ENCODE results near the gene SRPRB.

SRPRB gene

GRCh38 chr3:133775835-133776234 lies 29.8 kb upstream of the SRPRB start:
- Histone ChIP-seq H2BK120ac (ENCODE audit: low read depth, low read length) (no peak overlapping the region), H2BK12ac (ENCODE audit: low read length) (no peak overlapping the region), H3K4me3 (ENCODE audit: low read length in 2 of 2) (no peak overlapping the region), H3K4me2 (ENCODE audit: insufficient read depth, low read length, poor library complexity, severe bottlenecking) (no peak overlapping the region), H3K27me3 (ENCODE audit: control insufficient read depth in 3 of 3, insufficient read depth in 3 of 3, low read depth in 1 of 3, low read length in 3 of 3) (peaks cover 0 to 8% (median 0%) of the 10 kb centered on the region in 3 experiments), H3K23ac (ENCODE audit: low read depth, low read length, poor library complexity) (no peak overlapping the region), H4K91ac (ENCODE audit: low read depth, low read length, poor library complexity) (no peak overlapping the region), H3K4me1 (ENCODE audit: control insufficient read depth in 2 of 2, insufficient read depth in 1 of 2, low read depth in 1 of 2, low read length in 2 of 2) (no peaks in the 10 kb centered on the region), H2AK5ac (ENCODE audit: low read depth, low read length) (no peak overlapping the region), H3K14ac (ENCODE audit: low read length) (no peak overlapping the region), H2AFZ (ENCODE audit: low read length) (no peak overlapping the region), H3K27ac (replicated peaks; ENCODE audit: low read length) (no peak overlapping the region), H3K36me3 (replicated peaks in 1 of 2; ENCODE audit: control insufficient read depth in 2 of 2, insufficient read depth in 2 of 2, low read length in 2 of 2) (no peaks in the 10 kb centered on the region), H4K8ac (ENCODE audit: low read depth, low read length) (no peak overlapping the region), H3K9ac (ENCODE audit: low read depth, low read length, poor library complexity) (no peak overlapping the region), H3K79me1 (ENCODE audit: low read depth, low read length) (no peaks in the 10 kb centered on the region), H3K18ac (ENCODE audit: low read length) (no peak overlapping the region), H2BK5ac (ENCODE audit: low read length) (no peak overlapping the region), H3K9me3 (replicated peaks in 1 of 2; ENCODE audit: control insufficient read depth in 2 of 2, insufficient read depth in 1 of 2, low read depth in 1 of 2, low read length in 2 of 2) (no peaks in the 10 kb centered on the region), H3K4ac (ENCODE audit: low read length) (no peak overlapping the region), H2BK15ac (ENCODE audit: low read length) (no peak overlapping the region)
- no peak for DNase-seq (ENCODE audit: low spot score)
- no CpG with 5 or more reads among the region's 5 CpGs for WGBS, 2 donors (ENCODE audit: extremely low coverage in 2 of 2, insufficient read length in 2 of 2, insufficient replicate concordance in 1 of 2)

GRCh38 chr3:133776794-133777438 lies 28.7 kb upstream of the SRPRB start:
- H2BK5ac ChIP-seq (ENCODE audit: low read length), result no peak overlapping the region
- no peak overlapping the region for H2BK120ac ChIP-seq (ENCODE audit: low read depth, low read length)
- DNase-seq (ENCODE audit: low spot score), result no peak
- H4K8ac ChIP-seq (ENCODE audit: low read depth, low read length), result no peak overlapping the region
- no peak overlapping the region for H2AK5ac ChIP-seq (ENCODE audit: low read depth, low read length)
- H3K4me3 ChIP-seq (ENCODE audit: low read length in 2 of 2), result no peak overlapping the region
- H3K9ac ChIP-seq (ENCODE audit: low read depth, low read length, poor library complexity), result no peak overlapping the region
- no peak overlapping the region for H2BK15ac ChIP-seq (ENCODE audit: low read length)
- no peaks in the 10 kb centered on the region for H3K9me3 ChIP-seq (replicated peaks in 1 of 2; ENCODE audit: control insufficient read depth in 2 of 2, insufficient read depth in 1 of 2, low read depth in 1 of 2, low read length in 2 of 2)
- no peak overlapping the region for H3K27ac ChIP-seq (replicated peaks; ENCODE audit: low read length)
- no peak overlapping the region for H3K23ac ChIP-seq (ENCODE audit: low read depth, low read length, poor library complexity)
- H3K4me1 ChIP-seq (ENCODE audit: control insufficient read depth in 2 of 2, insufficient read depth in 1 of 2, low read depth in 1 of 2, low read length in 2 of 2), result no peaks in the 10 kb centered on the region
- H3K27me3 ChIP-seq (ENCODE audit: control insufficient read depth in 3 of 3, insufficient read depth in 3 of 3, low read depth in 1 of 3, low read length in 3 of 3), result peaks cover 0 to 11% (median 0%) of the 10 kb centered on the region in 3 experiments
- no peak overlapping the region for H2AFZ ChIP-seq (ENCODE audit: low read length)
- WGBS, 2 donors (ENCODE audit: extremely low coverage in 2 of 2, insufficient read length in 2 of 2, insufficient replicate concordance in 1 of 2), result no CpG with 5 or more reads among the region's 7 CpGs
- no peaks in the 10 kb centered on the region for H3K36me3 ChIP-seq (replicated peaks in 1 of 2; ENCODE audit: control insufficient read depth in 2 of 2, insufficient read depth in 2 of 2, low read length in 2 of 2)
- H3K4ac ChIP-seq (ENCODE audit: low read length), result no peak overlapping the region
- no peak overlapping the region for H3K4me2 ChIP-seq (ENCODE audit: insufficient read depth, low read length, poor library complexity, severe bottlenecking)
- no peak overlapping the region for H3K14ac ChIP-seq (ENCODE audit: low read length)
- no peaks in the 10 kb centered on the region for H3K79me1 ChIP-seq (ENCODE audit: low read depth, low read length)
- no peak overlapping the region for H3K18ac ChIP-seq (ENCODE audit: low read length)
- H2BK12ac ChIP-seq (ENCODE audit: low read length), result no peak overlapping the region
- H4K91ac ChIP-seq (ENCODE audit: low read depth, low read length, poor library complexity), result no peak overlapping the region

GRCh38 chr3:133777807-133778568 lies 27.6 kb upstream of the SRPRB start:
- Histone ChIP-seq H3K9ac (ENCODE audit: low read depth, low read length, poor library complexity) (no peak overlapping the region), H2BK12ac (ENCODE audit: low read length) (no peak overlapping the region), H3K9me3 (replicated peaks in 1 of 2; ENCODE audit: control insufficient read depth in 2 of 2, insufficient read depth in 1 of 2, low read depth in 1 of 2, low read length in 2 of 2) (no peaks in the 10 kb centered on the region), H3K4ac (ENCODE audit: low read length) (no peak overlapping the region), H3K27ac (replicated peaks; ENCODE audit: low read length) (no peak overlapping the region), H3K79me1 (ENCODE audit: low read depth, low read length) (no peaks in the 10 kb centered on the region), H2AFZ (ENCODE audit: low read length) (no peak overlapping the region), H3K23ac (ENCODE audit: low read depth, low read length, poor library complexity) (no peak overlapping the region), H3K14ac (ENCODE audit: low read length) (no peak overlapping the region), H2BK5ac (ENCODE audit: low read length) (no peak overlapping the region), H3K27me3 (ENCODE audit: control insufficient read depth in 3 of 3, insufficient read depth in 3 of 3, low read depth in 1 of 3, low read length in 3 of 3) (peaks cover 0 to 16% (median 0%) of the 10 kb centered on the region in 3 experiments), H4K8ac (ENCODE audit: low read depth, low read length) (no peak overlapping the region), H2BK120ac (ENCODE audit: low read depth, low read length) (no peak overlapping the region), H3K4me3 (ENCODE audit: low read length in 2 of 2) (no peak overlapping the region), H2BK15ac (ENCODE audit: low read length) (no peak overlapping the region), H3K4me2 (ENCODE audit: insufficient read depth, low read length, poor library complexity, severe bottlenecking) (no peak overlapping the region), H3K18ac (ENCODE audit: low read length) (no peak overlapping the region), H3K36me3 (replicated peaks in 1 of 2; ENCODE audit: control insufficient read depth in 2 of 2, insufficient read depth in 2 of 2, low read length in 2 of 2) (no peaks in the 10 kb centered on the region), H4K91ac (ENCODE audit: low read depth, low read length, poor library complexity) (no peak overlapping the region), H3K4me1 (ENCODE audit: control insufficient read depth in 2 of 2, insufficient read depth in 1 of 2, low read depth in 1 of 2, low read length in 2 of 2) (no peaks in the 10 kb centered on the region), H2AK5ac (ENCODE audit: low read depth, low read length) (no peak overlapping the region)
- no peak for DNase-seq (ENCODE audit: low spot score)
- no CpG with 5 or more reads among the region's 8 CpGs for WGBS, 2 donors (ENCODE audit: extremely low coverage in 2 of 2, insufficient read length in 2 of 2, insufficient replicate concordance in 1 of 2)

- no CpG with 5 or more reads among the region's 4 CpGs for WGBS, 2 donors (ENCODE audit: extremely low coverage in 2 of 2, insufficient read length in 2 of 2, insufficient replicate concordance in 1 of 2)
- H3K4me3 ChIP-seq (ENCODE audit: low read length in 2 of 2), result no peak overlapping the region
- no peaks in the 10 kb centered on the region for H3K4me1 ChIP-seq (ENCODE audit: control insufficient read depth in 2 of 2, insufficient read depth in 1 of 2, low read depth in 1 of 2, low read length in 2 of 2)
- no peak overlapping the region for H3K23ac ChIP-seq (ENCODE audit: low read depth, low read length, poor library complexity)
- no peak overlapping the region for H2BK15ac ChIP-seq (ENCODE audit: low read length)
- H2BK120ac ChIP-seq (ENCODE audit: low read depth, low read length), result no peak overlapping the region
- H3K9ac ChIP-seq (ENCODE audit: low read depth, low read length, poor library complexity), result no peak overlapping the region
- H2AFZ ChIP-seq (ENCODE audit: low read length), result no peak overlapping the region
- no peak overlapping the region for H2AK5ac ChIP-seq (ENCODE audit: low read depth, low read length)
- H3K18ac ChIP-seq (ENCODE audit: low read length), result no peak overlapping the region
- no peaks in the 10 kb centered on the region for H3K36me3 ChIP-seq (replicated peaks in 1 of 2; ENCODE audit: control insufficient read depth in 2 of 2, insufficient read depth in 2 of 2, low read length in 2 of 2)
- H3K27me3 ChIP-seq (ENCODE audit: control insufficient read depth in 3 of 3, insufficient read depth in 3 of 3, low read depth in 1 of 3, low read length in 3 of 3), result peaks cover 0 to 17% (median 0%) of the 10 kb centered on the region in 3 experiments
- no peak for DNase-seq (ENCODE audit: low spot score)
- no peaks in the 10 kb centered on the region for H3K79me1 ChIP-seq (ENCODE audit: low read depth, low read length)
- no peak overlapping the region for H4K8ac ChIP-seq (ENCODE audit: low read depth, low read length)
- no peak overlapping the region for H4K91ac ChIP-seq (ENCODE audit: low read depth, low read length, poor library complexity)
- peaks cover 0 to 5% of the 10 kb centered on the region in 2 donors for H3K9me3 ChIP-seq (replicated peaks in 1 of 2; ENCODE audit: control insufficient read depth in 2 of 2, insufficient read depth in 1 of 2, low read depth in 1 of 2, low read length in 2 of 2)
- no peak overlapping the region for H3K27ac ChIP-seq (replicated peaks; ENCODE audit: low read length)
- no peak overlapping the region for H2BK5ac ChIP-seq (ENCODE audit: low read length)
- H3K4ac ChIP-seq (ENCODE audit: low read length), result no peak overlapping the region
- H3K14ac ChIP-seq (ENCODE audit: low read length), result no peak overlapping the region
- no peak overlapping the region for H2BK12ac ChIP-seq (ENCODE audit: low read length)
- H3K4me2 ChIP-seq (ENCODE audit: insufficient read depth, low read length, poor library complexity, severe bottlenecking), result no peak overlapping the region
These were observed 25.9 kb upstream of the SRPRB start for GRCh38 chr3:133779626-133780203.
